Right lobe of liver (tissue), 4 donors: ENCODE data around the gene ZNF189.

Source experiments
- CTCF ChIP-seq, 4 donors: fragments of 200-600 bp in 3 of 4; fragments of 450-650 bp in 1 of 4; IDR thresholded peaks; one replicate each; pipeline versions ENCODE4 v1.5.1 to v1.8.0; 2016 to 2022; ENCODE audit warnings: antibody characterized with exemption in 4 of 4, mild to moderate bottlenecking in 2 of 4
- POLR2A ChIP-seq: fragments of 450-650 bp; IDR thresholded peaks from one replicate; pipeline ENCODE4 v1.6.1; 2017; ENCODE audit warnings: antibody characterized with exemption, mild to moderate bottlenecking
- donor health status: DM: no; HTN: no; CAD: no.
- donor health status: DM: no; HTN: no; CAD: no.
- donor health status: DM: no; HTN: yes; CAD: no.

- no peak for TF ChIP-seq POLR2A
- no peak for TF ChIP-seq CTCF (IDR thresholded peaks at IDR 0.05)
Observed at GRCh38 chr9:101352892-101353463, 45.7 kb upstream of the ZNF189 start.
